ENCODE results near the gene WASF2.

The WASF2 gene

DNA sequence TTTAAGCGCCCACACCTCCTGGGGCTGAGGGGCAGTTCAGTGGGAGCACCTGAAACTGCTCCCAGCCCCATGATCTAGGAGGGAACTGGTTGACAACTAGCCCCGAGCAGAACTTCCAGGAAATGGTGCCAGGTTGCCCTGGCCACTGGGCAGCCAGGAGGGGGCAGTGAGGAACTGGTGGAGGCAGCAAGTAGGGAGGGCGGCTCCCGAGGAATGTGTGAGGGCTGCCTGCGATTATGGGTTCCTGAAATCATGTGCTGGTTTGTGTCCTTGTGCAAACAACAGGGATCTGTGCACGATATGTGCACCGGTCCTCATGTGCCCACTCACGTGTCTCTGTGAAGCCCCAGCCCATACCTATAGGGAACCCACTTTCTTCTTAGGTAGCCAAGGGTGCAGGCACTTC is 87.6 kb downstream of the WASF2 start:
- no peaks in the 10 kb centered on the region for H4K20me1 ChIP-seq (ENCODE audit: insufficient read depth, low read length)
- H3K9me3 ChIP-seq (ENCODE audit: insufficient read depth, low read length, severe bottlenecking), result no peaks in the 10 kb centered on the region
- ATAC-seq (ENCODE audit: insufficient read depth, low read depth), result no peak
- no peak overlapping the region for H2AFZ ChIP-seq (ENCODE audit: low read depth, low read length)
- H3K27ac ChIP-seq (ENCODE audit: low read length), result no peak overlapping the region
- H3K4me3 ChIP-seq (ENCODE audit: low read depth in 1 of 2, low read length in 2 of 2), result no peak overlapping the region
- no peak overlapping the region for H3K9ac ChIP-seq (ENCODE audit: low read depth, low read length)
- TF ChIP-seq, protein P1, sequence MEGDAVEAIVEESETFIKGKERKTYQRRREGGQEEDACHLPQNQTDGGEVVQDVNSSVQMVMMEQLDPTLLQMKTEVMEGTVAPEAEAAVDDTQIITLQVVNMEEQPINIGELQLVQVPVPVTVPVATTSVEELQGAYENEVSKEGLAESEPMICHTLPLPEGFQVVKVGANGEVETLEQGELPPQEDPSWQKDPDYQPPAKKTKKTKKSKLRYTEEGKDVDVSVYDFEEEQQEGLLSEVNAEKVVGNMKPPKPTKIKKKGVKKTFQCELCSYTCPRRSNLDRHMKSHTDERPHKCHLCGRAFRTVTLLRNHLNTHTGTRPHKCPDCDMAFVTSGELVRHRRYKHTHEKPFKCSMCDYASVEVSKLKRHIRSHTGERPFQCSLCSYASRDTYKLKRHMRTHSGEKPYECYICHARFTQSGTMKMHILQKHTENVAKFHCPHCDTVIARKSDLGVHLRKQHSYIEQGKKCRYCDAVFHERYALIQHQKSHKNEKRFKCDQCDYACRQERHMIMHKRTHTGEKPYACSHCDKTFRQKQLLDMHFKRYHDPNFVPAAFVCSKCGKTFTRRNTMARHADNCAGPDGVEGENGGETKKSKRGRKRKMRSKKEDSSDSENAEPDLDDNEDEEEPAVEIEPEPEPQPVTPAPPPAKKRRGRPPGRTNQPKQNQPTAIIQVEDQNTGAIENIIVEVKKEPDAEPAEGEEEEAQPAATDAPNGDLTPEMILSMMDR (IDR thresholded peaks at IDR 0.05; ENCODE audit: borderline replicate concordance, extremely low read depth, low read length, poor library complexity, severe bottlenecking), result peak; percentile 40
- TF ChIP-seq EZH2 (IDR thresholded peaks at IDR 0.05; ENCODE audit: borderline replicate concordance, low read depth, low read length, severe bottlenecking), result no peak
- H3K4me2 ChIP-seq (ENCODE audit: insufficient read depth, low read length), result no peak overlapping the region
- no peaks in the 10 kb centered on the region for H3K79me2 ChIP-seq (ENCODE audit: insufficient read depth, low read length)
- peaks cover 16% of the 10 kb centered on the region for H3K36me3 ChIP-seq (ENCODE audit: insufficient read depth, low read length)
- no peaks in the 10 kb centered on the region for H3K4me1 ChIP-seq (ENCODE audit: insufficient read depth, low read length)
- no peak for DNase-seq
- no peaks in the 10 kb centered on the region for H3K27me3 ChIP-seq (ENCODE audit: insufficient read depth, low read length, poor library complexity)

DNA sequence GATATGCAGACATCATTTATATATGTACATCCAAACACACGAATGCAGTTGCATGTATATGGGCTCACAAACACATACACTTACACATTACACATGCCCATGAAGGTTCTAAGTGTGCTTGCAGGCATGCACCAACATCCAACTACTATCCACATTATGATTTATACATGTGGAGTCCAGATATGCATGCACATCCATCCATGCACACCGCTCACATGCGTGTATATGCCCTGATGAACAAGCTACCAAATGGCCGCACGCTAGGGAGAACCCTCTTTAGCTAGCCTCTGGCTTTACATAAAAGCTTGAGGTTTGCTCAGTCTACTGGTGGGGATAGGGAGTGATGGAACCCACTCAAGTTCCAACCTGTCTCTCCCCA is 89.0 kb downstream of the WASF2 start:
- Histone ChIP-seq H3K27me3 (ENCODE audit: insufficient read depth, low read length, poor library complexity) (no peaks in the 10 kb centered on the region), H3K36me3 (ENCODE audit: insufficient read depth, low read length) (peaks cover 4% of the 10 kb centered on the region; the same call in 1 of the 2 replicates), H3K9ac (ENCODE audit: low read depth, low read length) (no peak overlapping the region), H4K20me1 (ENCODE audit: insufficient read depth, low read length) (no peaks in the 10 kb centered on the region), H3K9me3 (ENCODE audit: insufficient read depth, low read length, severe bottlenecking) (no peaks in the 10 kb centered on the region), H2AFZ (ENCODE audit: low read depth, low read length) (no peak overlapping the region), H3K79me2 (ENCODE audit: insufficient read depth, low read length) (no peaks in the 10 kb centered on the region), H3K27ac (ENCODE audit: low read length) (no peak overlapping the region), H3K4me2 (ENCODE audit: insufficient read depth, low read length) (no peak overlapping the region), H3K4me3 (ENCODE audit: low read depth in 1 of 2, low read length in 2 of 2) (no peak overlapping the region), H3K4me1 (ENCODE audit: insufficient read depth, low read length) (no peaks in the 10 kb centered on the region)
- ATAC-seq (ENCODE audit: insufficient read depth, low read depth) (no peak), DNase-seq (no peak)
- no peak for TF ChIP-seq EZH2 (IDR thresholded peaks at IDR 0.05; ENCODE audit: borderline replicate concordance, low read depth, low read length, severe bottlenecking)
- TF ChIP-seq, protein P1 (IDR thresholded peaks at IDR 0.05; ENCODE audit: borderline replicate concordance, extremely low read depth, low read length, poor library complexity, severe bottlenecking), result no peak

DNA sequence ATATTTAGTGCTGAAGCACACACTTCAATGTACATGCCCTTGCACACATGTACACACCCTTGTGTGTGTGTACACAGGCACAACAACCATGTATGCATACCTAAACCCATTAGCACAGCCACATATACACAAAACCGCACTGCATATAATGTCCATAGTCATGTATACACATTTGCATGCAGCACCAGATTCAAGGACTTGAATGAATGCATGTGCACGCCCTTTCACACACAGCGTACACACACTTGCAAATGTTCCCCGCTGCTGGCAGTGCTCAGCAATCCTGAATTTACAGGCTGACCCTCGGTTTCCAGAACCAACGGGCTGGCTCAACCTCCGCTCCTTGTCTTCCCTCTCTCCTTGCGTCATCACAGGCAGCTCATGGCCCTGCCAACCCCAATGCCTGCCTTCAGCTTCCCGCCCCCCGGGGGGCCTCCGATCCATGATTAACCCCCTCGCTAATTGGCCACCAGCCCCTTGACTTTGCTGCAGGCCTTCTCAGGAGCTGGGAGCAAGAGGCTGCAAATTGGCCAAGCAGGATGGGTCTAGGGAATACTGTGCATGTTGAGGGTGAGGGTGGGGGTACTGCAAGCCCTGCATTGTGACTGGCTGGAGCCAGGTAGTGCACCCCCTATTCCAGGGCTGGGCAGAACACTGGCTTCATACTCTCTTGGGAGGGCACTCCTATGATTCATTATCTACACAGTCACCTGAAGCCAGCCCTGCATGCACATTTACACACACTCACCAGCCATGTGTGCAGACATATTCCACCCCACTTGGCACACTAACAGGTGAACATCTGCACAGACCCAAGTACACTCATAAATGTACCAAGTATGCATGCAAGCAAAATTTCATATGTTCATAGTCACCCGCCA is 89.6 kb downstream of the WASF2 start:
- no peaks in the 10 kb centered on the region for H3K9me3 ChIP-seq (ENCODE audit: insufficient read depth, low read length, severe bottlenecking)
- no peaks in the 10 kb centered on the region for H3K27me3 ChIP-seq (ENCODE audit: insufficient read depth, low read length, poor library complexity)
- H3K4me3 ChIP-seq (ENCODE audit: low read depth in 1 of 2, low read length in 2 of 2), result no peak overlapping the region
- H3K36me3 ChIP-seq (ENCODE audit: insufficient read depth, low read length), result peaks cover 3% of the 10 kb centered on the region; the same call in 1 of the 2 replicates
- no peak for ATAC-seq (ENCODE audit: insufficient read depth, low read depth)
- TF ChIP-seq, protein P1 (IDR thresholded peaks at IDR 0.05; ENCODE audit: borderline replicate concordance, extremely low read depth, low read length, poor library complexity, severe bottlenecking), result no peak
- no peak for TF ChIP-seq EZH2 (IDR thresholded peaks at IDR 0.05; ENCODE audit: borderline replicate concordance, low read depth, low read length, severe bottlenecking)
- H3K4me2 ChIP-seq (ENCODE audit: insufficient read depth, low read length), result no peak overlapping the region
- peaks cover 3% of the 10 kb centered on the region; the same call in 1 of the 2 replicates for H3K4me1 ChIP-seq (ENCODE audit: insufficient read depth, low read length)
- no peaks in the 10 kb centered on the region for H3K79me2 ChIP-seq (ENCODE audit: insufficient read depth, low read length)
- H3K9ac ChIP-seq (ENCODE audit: low read depth, low read length), result no peak overlapping the region
- no peak for DNase-seq
- no peak overlapping the region for H3K27ac ChIP-seq (ENCODE audit: low read length)
- H4K20me1 ChIP-seq (ENCODE audit: insufficient read depth, low read length), result no peaks in the 10 kb centered on the region
- no peak overlapping the region for H2AFZ ChIP-seq (ENCODE audit: low read depth, low read length)

Measured in DND-41 (cell line).